ENCODE measurements around the gene TEX44. TPM values are rescaled to one million over a fixed set of nuclear protein-coding genes. Genes with fewer than 3 reads are reported as not detected.

The TEX44 gene
- total RNA-seq, 3 donors from 2014 or later (not counting 1 experiment from before 2014, with no cell fraction given) = not detected

DNA sequence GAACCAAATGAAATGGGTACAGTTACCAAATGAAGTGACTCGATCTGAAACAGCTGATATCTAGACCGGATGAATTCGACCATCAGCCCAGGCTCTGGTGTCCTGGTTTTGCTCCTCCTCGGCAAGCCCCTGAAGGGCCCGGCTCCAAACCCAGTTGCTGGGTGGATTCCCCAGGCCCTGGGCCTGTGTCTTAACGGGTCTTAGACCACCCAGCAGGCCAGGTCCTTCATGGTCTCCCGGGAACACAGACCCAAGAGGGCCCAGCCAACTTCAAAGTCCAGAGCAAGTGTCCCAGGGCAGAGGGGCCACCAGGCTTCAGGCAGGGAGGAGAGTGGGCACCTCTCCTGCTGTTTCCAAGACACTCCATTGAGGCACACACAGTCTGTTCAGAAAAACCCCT, 35.7 kb upstream of the TEX44 start:
- TF ChIP-seq, protein P1, sequence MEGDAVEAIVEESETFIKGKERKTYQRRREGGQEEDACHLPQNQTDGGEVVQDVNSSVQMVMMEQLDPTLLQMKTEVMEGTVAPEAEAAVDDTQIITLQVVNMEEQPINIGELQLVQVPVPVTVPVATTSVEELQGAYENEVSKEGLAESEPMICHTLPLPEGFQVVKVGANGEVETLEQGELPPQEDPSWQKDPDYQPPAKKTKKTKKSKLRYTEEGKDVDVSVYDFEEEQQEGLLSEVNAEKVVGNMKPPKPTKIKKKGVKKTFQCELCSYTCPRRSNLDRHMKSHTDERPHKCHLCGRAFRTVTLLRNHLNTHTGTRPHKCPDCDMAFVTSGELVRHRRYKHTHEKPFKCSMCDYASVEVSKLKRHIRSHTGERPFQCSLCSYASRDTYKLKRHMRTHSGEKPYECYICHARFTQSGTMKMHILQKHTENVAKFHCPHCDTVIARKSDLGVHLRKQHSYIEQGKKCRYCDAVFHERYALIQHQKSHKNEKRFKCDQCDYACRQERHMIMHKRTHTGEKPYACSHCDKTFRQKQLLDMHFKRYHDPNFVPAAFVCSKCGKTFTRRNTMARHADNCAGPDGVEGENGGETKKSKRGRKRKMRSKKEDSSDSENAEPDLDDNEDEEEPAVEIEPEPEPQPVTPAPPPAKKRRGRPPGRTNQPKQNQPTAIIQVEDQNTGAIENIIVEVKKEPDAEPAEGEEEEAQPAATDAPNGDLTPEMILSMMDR (IDR thresholded peaks at IDR 0.05) = no peak
- DNase-seq = no peak
- ATAC-seq = no peak
- no peaks in the 10 kb centered on the region for H3K9me3 ChIP-seq (ENCODE audit: control insufficient read depth, insufficient read depth, low read length)
- H3K4me1 ChIP-seq (ENCODE audit: control insufficient read depth, insufficient read depth, low read length) = peaks cover 52% of the 10 kb centered on the region
- H3K4me1 Mint-ChIP-seq = peaks cover 52% of the 10 kb centered on the region in 2 donors
- WGBS (ENCODE audit: insufficient coverage) = 72% methylated on average over 7 of the region's 7 CpGs
- H3K36me3 ChIP-seq (ENCODE audit: control insufficient read depth, insufficient read depth, low read length) = no peaks in the 10 kb centered on the region
- H3K4me3 ChIP-seq (ENCODE audit: low read length) = no peak overlapping the region
- peak overlapping the region; percentile 90 to 100 for H3K27ac Mint-ChIP-seq
- H3K36me3 Mint-ChIP-seq = peaks cover 14% of the 10 kb centered on the region
- no peaks in the 10 kb centered on the region for H3K27me3 Mint-ChIP-seq (ENCODE audit: low read depth in 2 of 2)
- intact Hi-C loops (cut with micrococcal nuclease) = loop anchor here (1.0 to 5.0 kb wide), 2 partner anchors 74 to 330 kb away; no protein-coding TSS in a partner anchor
- peak overlapping the region; percentile 61 for H3K4me3 Mint-ChIP-seq
- peaks cover 2 to 9% of the 10 kb centered on the region in 2 donors for H3K9me3 Mint-ChIP-seq
- no peaks in the 10 kb centered on the region for H3K27me3 ChIP-seq (ENCODE audit: control insufficient read depth, insufficient read depth, low read length)
- no peak overlapping the region for H3K27ac ChIP-seq (ENCODE audit: low read length)

DNA sequence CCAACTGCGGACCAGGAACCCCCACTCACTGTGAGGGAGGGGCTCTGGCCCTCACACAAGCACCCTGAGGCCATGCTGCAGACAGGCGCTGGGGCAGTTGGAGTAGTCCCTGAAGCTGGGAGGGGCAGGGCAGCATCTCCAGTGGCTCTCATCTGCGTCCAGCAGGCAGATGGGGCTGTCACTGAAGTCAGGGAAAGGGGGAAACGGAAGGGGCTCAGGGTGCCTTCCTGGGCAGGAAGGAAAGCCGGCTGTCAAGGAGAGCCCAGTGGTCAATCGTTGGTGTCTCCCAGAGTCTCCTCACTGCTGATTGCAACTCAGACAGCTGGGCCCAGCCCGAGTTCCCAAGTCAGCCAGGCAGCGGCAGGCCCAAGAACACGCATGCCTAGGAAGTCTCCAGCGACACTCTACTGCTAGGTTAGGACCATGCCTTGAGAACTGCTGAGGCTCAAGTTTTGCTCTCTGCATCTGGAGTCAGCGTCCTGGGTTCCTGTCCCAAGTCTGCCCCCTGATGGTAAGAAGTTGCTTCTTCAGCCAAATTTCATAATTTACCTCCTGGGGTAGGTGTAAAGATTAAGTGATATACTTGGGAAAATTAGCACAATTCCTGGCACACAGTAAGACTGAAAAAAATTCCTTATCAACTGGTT, 35.0 kb upstream of the TEX44 start:
- intact Hi-C loops (cut with micrococcal nuclease) = loop anchor here (1.0 to 5.0 kb wide), 4 partner anchors 27 to 330 kb away; partner anchors contain the start of gene NMUR1
- H3K4me3 ChIP-seq (ENCODE audit: low read length) = no peak overlapping the region
- ATAC-seq (peak; percentile 82 to 86 (median 83)), DNase-seq (peak; percentile 48 to 92)
- TF ChIP-seq, protein P1 (IDR thresholded peaks at IDR 0.05) = peak; percentile 79
- no peaks in the 10 kb centered on the region for H3K9me3 ChIP-seq (ENCODE audit: control insufficient read depth, insufficient read depth, low read length)
- Mint-ChIP-seq H3K4me3 (peak overlapping the region; percentile 61), H3K27me3 (ENCODE audit: low read depth in 2 of 2) (no peaks in the 10 kb centered on the region), H3K9me3 (peaks cover 2 to 8% of the 10 kb centered on the region in 2 donors), H3K27ac (peak overlapping the region; percentile 90 to 100), H3K36me3 (peaks cover 11% of the 10 kb centered on the region), H3K4me1 (peaks cover 50% of the 10 kb centered on the region in 2 donors)
- peaks cover 48% of the 10 kb centered on the region for H3K4me1 ChIP-seq (ENCODE audit: control insufficient read depth, insufficient read depth, low read length)
- peak overlapping the region; percentile 43 for H3K27ac ChIP-seq (ENCODE audit: low read length)
- H3K36me3 ChIP-seq (ENCODE audit: control insufficient read depth, insufficient read depth, low read length) = no peaks in the 10 kb centered on the region
- WGBS (ENCODE audit: insufficient coverage) = 31% methylated on average over 11 of the region's 11 CpGs
- no peaks in the 10 kb centered on the region for H3K27me3 ChIP-seq (ENCODE audit: control insufficient read depth, insufficient read depth, low read length)

GRCh38 chr2:231563378-231563961, 29.2 kb upstream of the TEX44 start:
- intact Hi-C loops (cut with micrococcal nuclease) = no loop called here
- Histone ChIP-seq H3K9me3 (ENCODE audit: control insufficient read depth, insufficient read depth, low read length) (no peaks in the 10 kb centered on the region), H3K27me3 (ENCODE audit: control insufficient read depth, insufficient read depth, low read length) (no peaks in the 10 kb centered on the region), H3K4me3 (ENCODE audit: low read length) (no peak overlapping the region), H3K27ac (ENCODE audit: low read length) (no peak overlapping the region), H3K4me1 (ENCODE audit: control insufficient read depth, insufficient read depth, low read length) (no peaks in the 10 kb centered on the region), H3K36me3 (ENCODE audit: control insufficient read depth, insufficient read depth, low read length) (no peaks in the 10 kb centered on the region)
- no peaks in the 10 kb centered on the region for H3K36me3 Mint-ChIP-seq
- 70% methylated on average over 3 of the region's 3 CpGs for WGBS (ENCODE audit: insufficient coverage)
- H3K9me3 Mint-ChIP-seq = no peaks in the 10 kb centered on the region
- H3K4me1 Mint-ChIP-seq = peaks cover 0 to under 1% of the 10 kb centered on the region in 2 donors
- ATAC-seq (peak in 2 of 3 donors; percentile 34 to 68), DNase-seq (peak in 1 of 2 donors; percentile 45)
- no peak overlapping the region for H3K4me3 Mint-ChIP-seq
- no peaks in the 10 kb centered on the region for H3K27me3 Mint-ChIP-seq (ENCODE audit: low read depth in 2 of 2)
- TF ChIP-seq, protein P1 (IDR thresholded peaks at IDR 0.05) = no peak
- H3K27ac Mint-ChIP-seq = no peak overlapping the region
